ENCODE data around the gene CDC25C. TPM values are rescaled to one million over a fixed set of nuclear protein-coding genes. Genes with fewer than 3 reads are reported as not detected.

CDC25C gene
- total RNA-seq, 1 experiment from 2014 or later = 18.8 TPM

- no peak for TF ChIP-seq PRDM15 (CRISPR knock-in tag; IDR thresholded peaks at IDR 0.05)
Measured at GRCh38 chr5:138360941-138361452, 29.4 kb upstream of the CDC25C start (continued).

- no peaks in the 10 kb centered on the region for H3K27me3 Mint-ChIP-seq (ENCODE audit: low read depth)
- CTCF ChIA-PET = no interaction called here
- POLR2A ChIA-PET = no interaction called here
- no peaks in the 10 kb centered on the region; the same call in 1 of the 2 replicates for H3K36me3 Mint-ChIP-seq
- no peak overlapping the region for H3K4me3 Mint-ChIP-seq
- peaks cover 23% of the 10 kb centered on the region for H3K4me1 Mint-ChIP-seq
- no peaks in the 10 kb centered on the region for H3K9me3 Mint-ChIP-seq
- DNase-seq (ENCODE audit: low spot score) (no peak), ATAC-seq (no peak)
- no peak for TF ChIP-seq OVOL2 (CRISPR knock-in tag; IDR thresholded peaks at IDR 0.05; ENCODE audit: borderline replicate concordance)
- TF ChIP-seq NR3C1 (CRISPR knock-in tag; conservative IDR thresholded peaks at IDR 0.05; ENCODE audit: low read depth) = no peak
- no peak for TF ChIP-seq ERG (CRISPR knock-in tag; IDR thresholded peaks at IDR 0.05)
- no peak for TF ChIP-seq SMAD3 (CRISPR knock-in tag; IDR thresholded peaks at IDR 0.05; ENCODE audit: borderline replicate concordance)
- TF ChIP-seq GTF2I (CRISPR knock-in tag; conservative IDR thresholded peaks at IDR 0.05) = no peak
- no peak for TF ChIP-seq MYBL2 (CRISPR knock-in tag; IDR thresholded peaks at IDR 0.05)
- no peak overlapping the region for H3K27ac Mint-ChIP-seq
Measured at GRCh38 chr5:138359621-138360020, 28.0 kb upstream of the CDC25C start.

GRCh38 chr5:138354926-138355378 lies 23.3 kb upstream of the CDC25C start:
- ChIA-PET CTCF (interaction anchor here (0.8 to 5.1 kb wide), 9 partner anchors 14 to 140 kb away, joined by 3 to 187 read pairs (median 33); partner anchors contain the start of genes CDC23, CDC25C, EGR1 and FAM53C), POLR2A (interaction anchor here (2.0 to 4.9 kb wide), 2 partner anchors 17 to 176 kb away, joined by 10 to 61 read pairs; partner anchors contain the start of genes BRD8, FAM53C and KIF20A)
- Mint-ChIP-seq H3K27me3 (ENCODE audit: low read depth) (no peaks in the 10 kb centered on the region), H3K4me3 (peak overlapping the region; percentile 92), H3K9me3 (peaks cover 10% of the 10 kb centered on the region), H3K27ac (peak overlapping the region; percentile 94), H3K36me3 (peaks cover 11% of the 10 kb centered on the region; the same call in 1 of the 2 replicates), H3K4me1 (peaks cover 23% of the 10 kb centered on the region)
- TF ChIP-seq FOXK1 (CRISPR knock-in tag; IDR thresholded peaks at IDR 0.05) = peak; percentile 91
- TF ChIP-seq ETV6 (CRISPR knock-in tag; IDR thresholded peaks at IDR 0.05) = no peak
- TF ChIP-seq NFYB (CRISPR knock-in tag; conservative IDR thresholded peaks at IDR 0.05; ENCODE audit: low read depth) = peak; percentile 56
- no peak for TF ChIP-seq HMGA2 (CRISPR knock-in tag; IDR thresholded peaks at IDR 0.05)
- ATAC-seq = peak; percentile 65
- DNase-seq (ENCODE audit: low spot score) = peak; percentile 37

GRCh38 chr5:138354387-138354786 lies 22.8 kb upstream of the CDC25C start:
- Mint-ChIP-seq H3K36me3 (peaks cover 11% of the 10 kb centered on the region; the same call in 1 of the 2 replicates), H3K4me3 (peak overlapping the region; percentile 92), H3K9me3 (peaks cover 10% of the 10 kb centered on the region), H3K27ac (peak overlapping the region; percentile 94), H3K4me1 (peaks cover 23% of the 10 kb centered on the region), H3K27me3 (ENCODE audit: low read depth) (no peaks in the 10 kb centered on the region)
- ATAC-seq (no peak), DNase-seq (ENCODE audit: low spot score) (no peak)
- ChIA-PET POLR2A (interaction anchor here (0.6 to 4.9 kb wide), 5 partner anchors 16 to 190 kb away, joined by 3 to 61 read pairs (median 10); partner anchors contain the start of genes BRD8, CDC25C, FAM53C and KIF20A), CTCF (interaction anchor here (0.8 to 5.1 kb wide), 11 partner anchors 9 to 139 kb away, joined by 3 to 187 read pairs (median 27); partner anchors contain the start of genes CDC23, CDC25C, EGR1 and FAM53C)
- TF ChIP-seq FOXP4 (CRISPR knock-in tag; IDR thresholded peaks at IDR 0.05) = no peak
- TF ChIP-seq HMGXB4 (CRISPR knock-in tag; IDR thresholded peaks at IDR 0.05) = no peak
- TF ChIP-seq TEAD1 (CRISPR knock-in tag; IDR thresholded peaks at IDR 0.05) = no peak
- TF ChIP-seq NR2C2 (CRISPR knock-in tag; IDR thresholded peaks at IDR 0.05) = no peak
- TF ChIP-seq AR (CRISPR knock-in tag; IDR thresholded peaks at IDR 0.05) = no peak
- TF ChIP-seq ZNF671 (CRISPR knock-in tag; IDR thresholded peaks at IDR 0.05) = no peak

All from WTC11 (cell line).